H1 (cell line): ENCODE results near the gene ZMYND10. TPM values are rescaled to one million over a fixed set of nuclear protein-coding genes. Genes with fewer than 3 reads are reported as not detected.

Source experiments
- PHF8 ChIP-seq: fragments of 200-600 bp; sonication (generic); conservative IDR thresholded peaks from 2 replicates; pipeline ENCODE4 v1.7.1; 2012; ENCODE audit warnings: low read depth, mild to moderate bottlenecking, inconsistent platforms, low read length, moderate library complexity
- RAD21 ChIP-seq, 2 experiments: IDR thresholded peaks in 1 of 2; conservative IDR thresholded peaks in 1 of 2; 2 replicates each; pipeline ENCODE4 v1.6.1; 2011; ENCODE audit warnings: low read depth in 2 of 2, low read length in 2 of 2, improper control_type of control experiment in 1 of 2, inconsistent platforms in 1 of 2, mild to moderate bottlenecking in 1 of 2, moderate library complexity in 1 of 2
- RNF2 ChIP-seq: fragments of 200-900, 300-1000 bp; sonication (generic); IDR thresholded peaks from 2 replicates; pipeline ENCODE4 v1.7.1; 2016; ENCODE audit warnings: borderline replicate concordance, low read depth, mild to moderate bottlenecking, antibody characterized with exemption, low read length; ENCODE audit not compliant: poor library complexity, severe bottlenecking; ENCODE audit errors: missing control alignments
- SUZ12 ChIP-seq: fragments of 200-600 bp; sonication (generic); IDR thresholded peaks from 2 replicates; pipeline ENCODE4 v1.6.1; 2012; ENCODE audit warnings: mild to moderate bottlenecking, inconsistent platforms, low read length, moderate library complexity, mixed read lengths
- TBP ChIP-seq: IDR thresholded peaks from 2 replicates; pipeline ENCODE4 v1.6.1; 2011; ENCODE audit warnings: low read depth, low read length, improper control_type of control experiment
- polyA plus RNA-seq, 7 experiments: library from polyadenylated mRNA; depleted of rRNA in 3 of 7; stranded (reverse) in 5 of 7; unstranded in 2 of 7; fragments of >200 nt in 5 of 7; fragments of 200-250 nt in 2 of 7; gene quantifications; 1 replicate in 5 of 7; 2 replicates in 1 of 7; 4 replicates in 1 of 7; pipeline versions ENCODE4 v1.2.1 to v1.2.3, GENCODE V29; 2011 to 2013; ENCODE audit warnings: missing spikeins in 2 of 7, mixed read lengths in 2 of 7
- total RNA-seq: library from RNA; stranded (reverse); fragmentation: NEBNext Ultra II Directional; extraction: Animal tissue kit (Norgen Biotek cat#: 25700); gene quantifications from 2 replicates; pipeline ENCODE4 v1.2.1, GENCODE V29; 2021

The ZMYND10 gene
- total and polyA plus RNA-seq, 2 of the 8 experiments (the other 6 are each of a cell fraction or from before 2014, with no cell fraction given), result 0.56 to 0.79 TPM

- TF ChIP-seq RNF2, result peak; percentile 44
- peak; percentile 35; the same call in 1 of the 2 replicates for TF ChIP-seq PHF8
- no peak for TF ChIP-seq RAD21 (IDR thresholded peaks at IDR 0.05 in 1 of 2, conservative IDR thresholded peaks at IDR 0.05 in 1 of 2; ENCODE audit: low read depth in 2 of 2, low read length in 2 of 2)
- TF ChIP-seq SUZ12, result peak; percentile 83
- TF ChIP-seq TBP, result no peak
- TF ChIP-seq, all 59 proteins: peak for 10
Measured at GRCh38 chr3:50340448-50341329, 4.8 kb downstream of the ZMYND10 start, which contains the start of gene RASSF1 (continued).
